Measurements from ENCODE around the gene TIMM44.

TIMM44 gene

GRCh38 chr19:7985481-7985911 is 42.0 kb upstream of the TIMM44 start:
- no peak for DNase-seq (ENCODE audit: low read depth in 2 of 2)

DNA sequence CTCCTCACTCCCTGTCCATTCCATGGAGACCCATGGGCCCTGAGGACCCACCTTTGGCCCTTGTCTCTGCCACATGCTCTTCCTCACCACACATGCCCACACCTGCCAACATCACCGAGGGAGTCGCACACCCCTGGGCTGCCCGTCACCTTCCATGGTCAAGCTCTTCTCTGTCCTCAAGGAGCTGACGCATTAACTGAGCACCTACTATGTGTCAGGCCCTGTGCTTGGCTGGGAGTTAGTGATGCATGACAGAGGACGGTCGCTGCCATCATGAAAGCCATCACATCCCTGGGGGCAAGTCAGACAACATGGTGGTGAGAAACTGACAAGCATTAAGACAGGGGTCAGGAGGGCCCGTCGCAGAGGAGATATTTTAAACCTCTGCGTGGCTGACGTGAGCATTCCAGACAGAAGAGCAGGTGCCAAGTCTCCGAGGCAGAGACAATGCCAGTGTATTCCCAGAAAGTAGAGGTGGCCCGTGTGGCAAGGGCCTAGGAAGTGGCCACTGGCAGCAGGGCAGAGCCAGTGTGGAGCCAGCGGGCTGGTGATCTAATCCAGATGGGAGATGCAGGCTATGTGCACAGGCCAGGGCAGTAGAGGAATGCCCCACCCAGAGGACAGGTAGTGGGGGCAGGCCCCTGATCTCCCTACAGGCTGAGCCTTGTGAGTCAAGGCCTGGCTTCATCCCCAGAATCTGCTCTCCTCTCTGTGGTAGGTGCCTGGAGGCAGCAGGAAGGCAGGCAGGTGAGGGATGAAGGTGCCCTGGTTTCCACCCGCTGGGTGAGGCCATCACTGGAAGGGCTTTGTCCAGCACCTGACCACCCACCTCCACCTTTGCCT is 40.8 kb upstream of the TIMM44 start:
- no peak overlapping the region for H3K4me3 ChIP-seq (replicated peaks in 1 of 2; ENCODE audit: low read depth in 2 of 2, low read length in 2 of 2)
- DNase-seq (ENCODE audit: low read depth in 2 of 2), result no peak
- TF ChIP-seq, protein P1, sequence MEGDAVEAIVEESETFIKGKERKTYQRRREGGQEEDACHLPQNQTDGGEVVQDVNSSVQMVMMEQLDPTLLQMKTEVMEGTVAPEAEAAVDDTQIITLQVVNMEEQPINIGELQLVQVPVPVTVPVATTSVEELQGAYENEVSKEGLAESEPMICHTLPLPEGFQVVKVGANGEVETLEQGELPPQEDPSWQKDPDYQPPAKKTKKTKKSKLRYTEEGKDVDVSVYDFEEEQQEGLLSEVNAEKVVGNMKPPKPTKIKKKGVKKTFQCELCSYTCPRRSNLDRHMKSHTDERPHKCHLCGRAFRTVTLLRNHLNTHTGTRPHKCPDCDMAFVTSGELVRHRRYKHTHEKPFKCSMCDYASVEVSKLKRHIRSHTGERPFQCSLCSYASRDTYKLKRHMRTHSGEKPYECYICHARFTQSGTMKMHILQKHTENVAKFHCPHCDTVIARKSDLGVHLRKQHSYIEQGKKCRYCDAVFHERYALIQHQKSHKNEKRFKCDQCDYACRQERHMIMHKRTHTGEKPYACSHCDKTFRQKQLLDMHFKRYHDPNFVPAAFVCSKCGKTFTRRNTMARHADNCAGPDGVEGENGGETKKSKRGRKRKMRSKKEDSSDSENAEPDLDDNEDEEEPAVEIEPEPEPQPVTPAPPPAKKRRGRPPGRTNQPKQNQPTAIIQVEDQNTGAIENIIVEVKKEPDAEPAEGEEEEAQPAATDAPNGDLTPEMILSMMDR (IDR thresholded peaks at IDR 0.05; ENCODE audit: low read depth, low read length), result no peak

More at GRCh38 chr19:7985481-7985911, 42.0 kb upstream of the TIMM44 start:
- TF ChIP-seq, protein P1 (IDR thresholded peaks at IDR 0.05; ENCODE audit: low read depth, low read length), result no peak
- no peak overlapping the region for H3K4me3 ChIP-seq (replicated peaks in 1 of 2; ENCODE audit: low read depth in 2 of 2, low read length in 2 of 2)

- no peak overlapping the region for H3K4me3 ChIP-seq (replicated peaks in 1 of 2; ENCODE audit: low read depth in 2 of 2, low read length in 2 of 2)
- TF ChIP-seq, protein P1 (IDR thresholded peaks at IDR 0.05; ENCODE audit: low read depth, low read length), result no peak
- no peak for DNase-seq (ENCODE audit: low read depth in 2 of 2)
Observed at GRCh38 chr19:7983286-7983950, 40.0 kb upstream of the TIMM44 start.

- no peak overlapping the region for H3K4me3 ChIP-seq (replicated peaks in 1 of 2; ENCODE audit: low read depth in 2 of 2, low read length in 2 of 2)
- no peak for DNase-seq (ENCODE audit: low read depth in 2 of 2)
- TF ChIP-seq, protein P1 (IDR thresholded peaks at IDR 0.05; ENCODE audit: low read depth, low read length), result no peak
Observed at GRCh38 chr19:7982651-7983099, 39.2 kb upstream of the TIMM44 start.

DNA sequence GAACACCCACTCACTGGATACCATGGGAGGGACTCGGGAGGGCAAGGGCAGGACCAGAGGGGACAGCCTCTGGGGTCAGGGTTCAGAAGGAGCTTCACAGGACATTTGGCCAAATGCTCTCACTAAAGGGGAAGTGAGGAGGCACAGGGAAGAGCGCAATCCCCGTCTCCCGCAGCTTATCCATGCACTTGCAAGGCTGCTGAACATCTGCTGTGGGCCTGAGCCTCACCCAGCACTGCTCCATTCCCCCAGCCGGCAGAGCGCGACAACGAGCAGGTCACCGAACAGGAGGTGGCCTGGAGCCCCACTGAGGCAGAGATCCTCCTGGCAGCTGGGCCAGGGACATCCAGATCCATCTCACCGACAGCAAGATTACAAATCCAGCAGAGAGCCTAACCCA is 38.6 kb upstream of the TIMM44 start:
- no peak overlapping the region for H3K4me3 ChIP-seq (replicated peaks in 1 of 2; ENCODE audit: low read depth in 2 of 2, low read length in 2 of 2)
- no peak for DNase-seq (ENCODE audit: low read depth in 2 of 2)
- TF ChIP-seq, protein P1 (IDR thresholded peaks at IDR 0.05; ENCODE audit: low read depth, low read length), result no peak

GRCh38 chr19:7981661-7982060 is 38.2 kb upstream of the TIMM44 start:
- no peak overlapping the region for H3K4me3 ChIP-seq (replicated peaks in 1 of 2; ENCODE audit: low read depth in 2 of 2, low read length in 2 of 2)
- no peak for DNase-seq (ENCODE audit: low read depth in 2 of 2)
- TF ChIP-seq, protein P1 (IDR thresholded peaks at IDR 0.05; ENCODE audit: low read depth, low read length), result no peak
